ENCODE results near the gene UBTF.

- TF ChIP-seq ZNF8 (CRISPR knock-in tag; IDR thresholded peaks at IDR 0.05) (no peak), ESRRG (CRISPR knock-in tag; IDR thresholded peaks at IDR 0.05) (no peak)
These were observed 12.7 kb downstream of the UBTF start for GRCh38 chr17:44206825-44207155.

Data from SK-N-SH treated with all-trans-retinoic acid at 6 μM for 48 hours (cell line).